HG02798 (cell line): ENCODE data around the gene AMIGO3.
"Not testable (repeated sequence)": the region's sequence is repeated elsewhere in the genome, so short reads cannot be mapped to it uniquely, and the experiment has no call there.

ENCODE experiments used
- ATAC-seq: cut with Tn5 transposase; IDR thresholded peaks from one replicate; pipeline ENCODE4 v1.9.1; 2021; ENCODE audit warnings: mild to moderate bottlenecking; ENCODE audit not compliant: unreplicated experiment, poor library complexity

AMIGO3 gene

GRCh38 chr3:49719214-49719884 lies at the start of gene AMIGO3:
Gene AMIGO3, minus strand, starts transcription at chr3:49719684. Its CDS starts 219 bp downstream, at chr3:49719465.
- peak; percentile 49 for ATAC-seq

- ATAC-seq: no peak
Measured at GRCh38 chr3:49763981-49764380, 44.5 kb upstream of the AMIGO3 start.

- no peak for ATAC-seq
Measured at GRCh38 chr3:49761661-49762060, 42.2 kb upstream of the AMIGO3 start.

DNA sequence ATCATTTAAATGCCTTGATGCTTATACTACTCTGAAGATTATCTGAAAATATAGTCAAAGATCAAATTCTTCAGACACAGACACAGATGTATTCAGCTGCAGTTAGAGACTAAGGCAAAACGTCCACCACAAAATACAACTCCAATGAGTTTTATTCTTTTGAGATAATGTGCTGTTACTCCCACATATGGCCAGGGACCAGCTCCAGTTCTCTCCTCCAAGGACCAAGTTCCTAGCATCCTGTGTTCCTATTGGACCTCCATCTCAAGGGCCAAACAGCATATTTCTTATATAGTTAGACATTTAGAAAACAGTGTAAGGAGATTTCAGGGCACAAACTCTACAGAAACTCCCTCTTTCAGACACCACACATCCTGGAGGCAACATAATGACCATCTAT lies 39.7 kb upstream of the AMIGO3 start:
- no peak for ATAC-seq

GRCh38 chr3:49757197-49757596 lies 37.7 kb upstream of the AMIGO3 start:
- ATAC-seq: no peak

DNA sequence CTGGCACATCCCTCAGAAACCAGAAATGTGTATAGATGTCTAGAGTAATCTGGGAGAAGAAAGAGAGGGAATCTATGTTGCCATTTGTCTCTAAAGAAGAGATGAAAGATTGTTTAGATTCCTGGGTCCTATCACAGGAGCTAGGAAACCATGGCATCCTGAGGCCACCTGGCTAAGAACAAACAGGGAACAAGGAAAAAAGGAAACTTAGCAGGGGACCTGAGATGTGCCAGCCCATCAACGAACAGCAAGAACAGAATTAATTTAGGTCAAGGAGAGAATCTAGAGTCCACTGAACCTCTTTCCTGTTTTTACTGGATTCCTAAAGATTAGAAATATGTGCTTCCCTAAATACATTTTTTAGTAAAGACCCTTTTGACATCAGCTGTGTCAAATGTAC lies 36.6 kb upstream of the AMIGO3 start:
- no peak for ATAC-seq

- no peak for ATAC-seq
Measured at GRCh38 chr3:49754536-49754935, 35.1 kb upstream of the AMIGO3 start.

DNA sequence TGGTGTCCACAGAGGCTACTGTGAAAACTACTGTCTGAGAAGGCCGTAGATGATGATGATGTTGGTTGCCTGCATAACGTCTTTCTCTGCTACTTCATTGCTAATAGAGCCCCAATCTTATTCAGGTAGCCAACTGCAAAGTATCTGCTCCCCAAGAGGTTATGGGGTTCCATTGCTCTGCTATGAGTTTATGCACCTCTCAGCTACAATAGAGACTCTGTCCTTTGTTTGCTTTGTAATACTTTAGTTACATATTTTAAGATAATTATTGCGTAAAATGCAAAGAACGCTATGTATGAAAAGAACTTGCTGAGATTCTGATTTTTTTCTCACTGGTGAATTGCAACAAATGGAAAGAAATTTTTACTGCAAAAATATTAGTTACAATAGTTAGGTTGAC lies 32.0 kb upstream of the AMIGO3 start:
- ATAC-seq: no peak

DNA sequence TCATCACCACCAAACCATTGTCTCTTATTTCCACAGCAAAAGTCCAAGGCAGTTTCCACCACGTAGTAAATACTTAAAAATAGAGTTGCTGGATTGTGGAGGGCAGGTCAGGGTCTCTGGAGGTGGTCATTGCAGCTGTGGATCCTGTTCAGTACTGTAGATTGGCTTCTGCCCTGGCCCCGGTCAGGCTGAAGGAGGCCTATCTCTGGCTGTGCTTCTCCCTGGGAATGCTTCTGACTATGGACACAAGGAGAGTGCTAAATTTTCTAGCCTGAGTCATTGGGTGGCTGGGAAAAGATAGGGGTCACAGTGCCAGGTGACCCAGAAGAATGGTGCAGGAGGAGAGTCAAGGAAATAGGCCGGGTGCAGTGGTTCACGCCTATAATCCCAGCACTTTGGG lies 30.6 kb upstream of the AMIGO3 start:
- no peak for ATAC-seq

DNA sequence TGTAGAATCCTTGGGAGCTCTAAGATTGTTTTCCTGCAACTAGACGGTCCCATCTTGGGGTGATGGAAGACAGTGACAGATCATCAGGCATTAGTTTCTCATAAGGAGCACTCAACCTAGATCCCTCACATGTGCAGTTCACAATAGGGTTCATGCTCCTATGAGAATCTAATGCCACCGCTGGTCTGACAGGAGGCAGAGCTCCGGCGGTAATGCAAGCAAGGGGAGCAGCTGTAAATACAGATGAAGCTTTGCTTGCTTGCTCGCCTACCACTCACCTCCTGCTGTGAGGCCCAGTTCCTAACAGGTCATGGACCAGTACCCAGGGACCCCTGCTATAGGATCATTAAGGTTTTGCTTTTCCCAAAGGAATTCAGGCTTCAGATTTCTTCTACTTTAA lies 29.4 kb upstream of the AMIGO3 start:
- ATAC-seq: not testable (repeated sequence)

GRCh38 chr3:49747792-49748480 lies 28.5 kb upstream of the AMIGO3 start:
- ATAC-seq: no peak

GRCh38 chr3:49745986-49746385 lies 26.5 kb upstream of the AMIGO3 start:
- no peak for ATAC-seq

GRCh38 chr3:49740427-49740826 lies 20.9 kb upstream of the AMIGO3 start:
- ATAC-seq: no peak

DNA sequence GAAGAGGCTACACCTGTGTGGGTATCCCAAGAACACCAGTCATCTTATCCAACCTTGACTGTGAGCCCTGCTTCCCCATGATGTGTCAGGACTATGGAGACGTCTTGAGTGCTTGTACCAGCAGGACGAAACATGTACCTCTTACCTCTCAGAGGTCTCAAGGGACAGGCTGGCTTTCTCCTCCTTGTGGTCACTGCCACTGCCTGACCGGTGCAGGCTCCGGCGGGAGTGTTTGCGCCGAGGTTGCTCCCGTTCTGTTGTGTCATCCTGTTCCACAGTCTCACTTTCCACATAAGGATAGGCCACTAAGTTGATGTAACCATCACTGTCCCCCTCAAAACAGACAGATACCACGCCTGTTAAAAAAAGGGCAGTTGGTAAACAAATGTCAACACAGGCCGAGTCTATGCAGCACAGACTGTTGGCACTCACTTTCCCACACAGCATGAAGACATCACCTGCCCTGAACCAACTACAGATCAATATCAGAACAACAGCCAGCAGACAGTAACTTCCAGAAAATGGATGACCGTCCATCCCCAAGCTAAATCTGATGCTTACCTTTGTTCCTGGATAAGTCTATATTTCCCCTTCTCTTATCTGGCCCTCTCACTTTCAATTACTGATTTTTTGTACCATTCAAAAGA lies 18.7 kb upstream of the AMIGO3 start:
- no peak for ATAC-seq

- no peak for ATAC-seq
Measured at GRCh38 chr3:49734752-49735151, 15.3 kb upstream of the AMIGO3 start.

GRCh38 chr3:49733551-49733950 lies 14.1 kb upstream of the AMIGO3 start:
- no peak for ATAC-seq

DNA sequence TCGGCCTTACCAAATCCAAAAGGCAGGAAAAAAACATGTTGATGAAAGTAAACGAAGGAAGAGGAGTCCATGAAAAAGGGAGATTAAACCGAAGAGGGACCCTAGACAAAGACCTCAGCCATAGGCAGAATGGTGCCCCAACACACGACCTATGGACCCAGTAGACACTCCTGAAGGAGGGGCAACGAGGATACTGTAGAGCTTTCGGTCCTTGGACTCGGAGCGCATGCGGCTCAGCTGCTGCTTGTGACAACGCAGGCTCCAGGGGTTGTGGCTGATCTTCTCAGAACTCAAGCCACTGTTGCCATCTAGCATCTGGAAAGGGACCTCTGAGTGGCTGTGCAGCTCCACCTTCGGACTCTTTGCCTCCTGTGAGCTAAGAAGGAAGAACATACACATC lies 13.1 kb upstream of the AMIGO3 start:
- no peak for ATAC-seq

DNA sequence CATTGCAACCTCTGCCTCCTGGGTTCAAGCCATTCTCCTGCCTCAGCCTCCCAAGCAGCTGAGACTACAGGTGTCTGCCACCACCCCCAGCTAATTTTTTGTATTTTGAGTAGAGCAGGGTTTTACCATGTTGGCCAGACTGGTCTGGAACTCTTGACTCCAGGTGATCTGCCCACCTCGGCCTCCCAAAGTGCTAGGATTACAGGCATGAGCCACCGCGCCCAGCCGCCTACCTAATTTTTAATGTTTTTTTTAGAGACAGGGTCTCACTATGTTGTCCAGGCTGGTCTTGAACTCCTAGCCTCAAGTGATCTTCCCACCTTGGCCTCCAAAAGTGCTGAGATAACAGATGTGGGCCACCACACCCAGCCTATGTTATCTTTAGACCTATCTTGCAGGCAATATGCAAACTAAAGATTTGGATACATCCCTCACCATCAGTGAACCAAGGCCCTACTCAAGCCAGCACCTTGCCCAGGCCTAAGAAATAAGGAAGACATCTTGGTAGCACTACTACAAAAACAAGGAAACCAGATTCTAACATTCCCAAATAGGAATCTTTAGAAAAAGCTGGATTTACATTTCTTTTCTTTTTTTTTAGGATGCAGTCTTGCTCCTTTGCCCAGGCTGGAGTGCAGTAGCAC lies 10.6 kb upstream of the AMIGO3 start:
- no peak for ATAC-seq

DNA sequence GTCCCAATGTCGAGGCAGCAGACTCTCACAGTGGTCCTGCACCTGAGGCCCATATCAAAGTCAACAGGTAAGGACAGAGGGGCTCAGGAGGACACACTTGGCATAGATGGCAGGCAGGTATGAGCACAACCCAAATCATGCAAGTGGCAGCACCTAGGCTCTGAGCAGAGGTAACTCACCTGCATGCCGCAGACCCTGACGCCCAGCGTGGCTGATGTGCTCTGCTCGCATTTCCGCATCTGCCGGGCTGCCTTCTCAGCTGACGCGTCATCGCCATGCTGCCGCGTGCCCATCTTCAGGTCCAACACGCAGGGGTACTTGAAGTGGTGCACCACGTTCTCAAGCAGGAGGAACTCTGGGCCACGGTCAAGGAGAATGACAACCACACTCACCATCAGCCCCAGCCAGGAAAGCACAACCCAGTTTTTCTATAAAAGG lies 8.5 kb upstream of the AMIGO3 start:
- no peak for ATAC-seq

GRCh38 chr3:49727154-49727923 lies 7.9 kb upstream of the AMIGO3 start:
- no peak for ATAC-seq
